ENCODE data around the gene STMP1. TPM values are rescaled to one million over a fixed set of nuclear protein-coding genes. Genes with fewer than 3 reads are reported as not detected.

STMP1 gene
- total RNA-seq, 4 donors from 2014 or later, result 17.3 to 26.2 (median 18.2) TPM

DNA sequence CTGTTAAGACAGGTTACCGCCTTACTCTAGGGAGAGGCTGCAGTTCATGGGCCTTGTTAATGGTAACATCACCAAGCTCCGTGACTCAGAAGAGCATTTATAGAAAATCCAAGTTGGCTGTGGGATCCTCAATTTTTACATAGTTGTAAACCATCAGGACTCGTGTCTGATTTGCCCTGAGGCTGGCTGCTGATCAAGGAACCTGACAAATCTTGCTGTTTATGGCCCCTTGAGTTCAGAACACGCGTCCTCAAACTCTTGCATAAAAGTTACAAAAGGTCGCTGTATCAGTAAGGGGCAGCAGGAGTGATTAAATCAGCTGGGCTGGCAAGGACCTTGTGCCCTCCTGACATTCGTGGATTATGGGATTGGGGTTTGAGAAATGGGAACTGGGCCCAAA is 61.1 kb downstream of the STMP1 start:
- peak in 1 of 3 donors; percentile 3 for DNase-seq
- Histone ChIP-seq H3K4me3 (no peak overlapping the region), H3K36me3 (no peaks in the 10 kb centered on the region), H3K9me3 (no peaks in the 10 kb centered on the region), H3K27me3 (no peaks in the 10 kb centered on the region), H3K27ac (no peak overlapping the region), H3K4me1 (no peaks in the 10 kb centered on the region)
- no peak for TF ChIP-seq POLR2A (IDR thresholded peaks at IDR 0.05)
- TF ChIP-seq, protein P1, sequence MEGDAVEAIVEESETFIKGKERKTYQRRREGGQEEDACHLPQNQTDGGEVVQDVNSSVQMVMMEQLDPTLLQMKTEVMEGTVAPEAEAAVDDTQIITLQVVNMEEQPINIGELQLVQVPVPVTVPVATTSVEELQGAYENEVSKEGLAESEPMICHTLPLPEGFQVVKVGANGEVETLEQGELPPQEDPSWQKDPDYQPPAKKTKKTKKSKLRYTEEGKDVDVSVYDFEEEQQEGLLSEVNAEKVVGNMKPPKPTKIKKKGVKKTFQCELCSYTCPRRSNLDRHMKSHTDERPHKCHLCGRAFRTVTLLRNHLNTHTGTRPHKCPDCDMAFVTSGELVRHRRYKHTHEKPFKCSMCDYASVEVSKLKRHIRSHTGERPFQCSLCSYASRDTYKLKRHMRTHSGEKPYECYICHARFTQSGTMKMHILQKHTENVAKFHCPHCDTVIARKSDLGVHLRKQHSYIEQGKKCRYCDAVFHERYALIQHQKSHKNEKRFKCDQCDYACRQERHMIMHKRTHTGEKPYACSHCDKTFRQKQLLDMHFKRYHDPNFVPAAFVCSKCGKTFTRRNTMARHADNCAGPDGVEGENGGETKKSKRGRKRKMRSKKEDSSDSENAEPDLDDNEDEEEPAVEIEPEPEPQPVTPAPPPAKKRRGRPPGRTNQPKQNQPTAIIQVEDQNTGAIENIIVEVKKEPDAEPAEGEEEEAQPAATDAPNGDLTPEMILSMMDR (IDR thresholded peaks at IDR 0.05), result no peak

Small RNA genes lying within 50 kb of the gene (small RNA-seq; reads per million reads assigned to genes)
- gene RNU6-1154P, result 0 reads per million in 2 donors

Other genes starting within 250 kb of the STMP1 start
- gene CNOT4, start 152.4 kb upstream of the STMP1 start, total RNA-seq, result 10 to 100 TPM; 20.2 to 35.5 (median 24.1) TPM
- gene NUP205, start 104.6 kb upstream of the STMP1 start, total RNA-seq, result 10 to 100 TPM; 19.4 to 51.2 (median 23.3) TPM
- gene SLC13A4, start 65.7 kb downstream of the STMP1 start, total RNA-seq, result not detected
- gene FAM180A, start 86.3 kb downstream of the STMP1 start, total RNA-seq, result 1 to 10 TPM in 2 of 4 donors, not detected in 2; 3.3 to 4.4 TPM